Measurements from ENCODE around the gene PI4KA.
"Not testable (repeated sequence)": the region's sequence is repeated elsewhere in the genome, so short reads cannot be mapped to it uniquely, and the experiment has no call there.

GRCh38 chr22:20690586-20691317, 167.9 kb downstream of the PI4KA start:
- TF ChIP-seq POLR2A (IDR thresholded peaks at IDR 0.05): not testable (repeated sequence)
- TF ChIP-seq, protein P1, sequence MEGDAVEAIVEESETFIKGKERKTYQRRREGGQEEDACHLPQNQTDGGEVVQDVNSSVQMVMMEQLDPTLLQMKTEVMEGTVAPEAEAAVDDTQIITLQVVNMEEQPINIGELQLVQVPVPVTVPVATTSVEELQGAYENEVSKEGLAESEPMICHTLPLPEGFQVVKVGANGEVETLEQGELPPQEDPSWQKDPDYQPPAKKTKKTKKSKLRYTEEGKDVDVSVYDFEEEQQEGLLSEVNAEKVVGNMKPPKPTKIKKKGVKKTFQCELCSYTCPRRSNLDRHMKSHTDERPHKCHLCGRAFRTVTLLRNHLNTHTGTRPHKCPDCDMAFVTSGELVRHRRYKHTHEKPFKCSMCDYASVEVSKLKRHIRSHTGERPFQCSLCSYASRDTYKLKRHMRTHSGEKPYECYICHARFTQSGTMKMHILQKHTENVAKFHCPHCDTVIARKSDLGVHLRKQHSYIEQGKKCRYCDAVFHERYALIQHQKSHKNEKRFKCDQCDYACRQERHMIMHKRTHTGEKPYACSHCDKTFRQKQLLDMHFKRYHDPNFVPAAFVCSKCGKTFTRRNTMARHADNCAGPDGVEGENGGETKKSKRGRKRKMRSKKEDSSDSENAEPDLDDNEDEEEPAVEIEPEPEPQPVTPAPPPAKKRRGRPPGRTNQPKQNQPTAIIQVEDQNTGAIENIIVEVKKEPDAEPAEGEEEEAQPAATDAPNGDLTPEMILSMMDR (IDR thresholded peaks at IDR 0.05): not testable (repeated sequence)
